Measurements from ENCODE around the gene LTBR. TPM values are rescaled to one million over a fixed set of nuclear protein-coding genes. Genes with fewer than 3 reads are reported as not detected.
"Not testable (repeated sequence)": the region's sequence is repeated elsewhere in the genome, so short reads cannot be mapped to it uniquely, and the experiment has no call there.

Gene LTBR
- polyA plus RNA-seq (2014; cell fraction: cytosol; rRNA removed), result 10.8 and 12.9 TPM in 2 replicates
- polyA plus RNA-seq (2014; cell fraction: nucleus; rRNA removed), result 10.8 and 14.2 TPM in 2 replicates

DNA sequence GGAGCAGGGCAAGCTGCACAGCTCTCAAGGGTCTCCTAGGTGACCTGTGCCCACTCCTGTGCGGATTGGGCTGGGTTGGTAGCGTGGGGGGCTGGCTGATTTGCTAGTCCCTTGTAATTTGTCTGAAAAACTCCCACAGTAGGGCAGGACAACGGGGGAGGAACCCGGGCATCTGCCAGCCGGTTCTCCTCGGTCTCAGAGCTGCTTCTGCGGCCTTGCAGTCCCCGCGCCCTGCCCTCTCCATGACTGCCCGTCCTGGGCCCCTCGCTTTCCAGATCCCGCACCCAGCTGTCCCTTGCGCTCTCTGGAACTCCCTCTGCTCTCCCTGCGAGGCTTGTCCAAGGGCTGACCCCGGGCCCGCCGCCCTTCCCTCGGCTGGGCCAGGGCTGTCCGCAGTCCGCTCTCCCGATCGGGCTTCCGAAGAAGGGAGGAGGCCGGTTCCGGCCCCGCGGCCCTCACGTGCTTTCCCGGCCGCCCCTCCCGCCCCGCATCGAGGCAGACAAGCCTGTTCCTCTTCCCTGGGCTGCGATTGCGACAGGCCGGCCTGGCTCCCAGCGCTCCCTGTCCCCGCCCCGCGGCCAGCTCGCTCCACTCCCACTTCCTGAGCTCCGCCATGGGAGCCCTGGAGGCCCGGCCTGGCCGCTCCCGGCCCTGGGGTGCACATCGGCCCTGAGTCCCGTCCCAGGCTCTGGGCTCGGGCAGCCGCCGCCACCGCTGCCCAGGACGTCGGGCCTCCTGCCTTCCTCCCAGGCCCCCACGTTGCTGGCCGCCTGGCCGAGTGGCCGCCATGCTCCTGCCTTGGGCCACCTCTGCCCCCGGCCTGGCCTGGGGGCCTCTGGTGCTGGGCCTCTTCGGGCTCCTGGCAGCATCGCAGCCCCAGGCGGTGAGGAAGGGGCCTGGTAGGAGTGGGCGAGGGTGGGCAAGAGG is at the start of gene LTBR:
Gene LTBR (plus strand): TSS at position 591 of the 927 bp plus-strand sequence. CDS start 197 bp downstream, at position 788.
- DNase-seq (ENCODE audit: low spot score), result peak; percentile 78

DNA sequence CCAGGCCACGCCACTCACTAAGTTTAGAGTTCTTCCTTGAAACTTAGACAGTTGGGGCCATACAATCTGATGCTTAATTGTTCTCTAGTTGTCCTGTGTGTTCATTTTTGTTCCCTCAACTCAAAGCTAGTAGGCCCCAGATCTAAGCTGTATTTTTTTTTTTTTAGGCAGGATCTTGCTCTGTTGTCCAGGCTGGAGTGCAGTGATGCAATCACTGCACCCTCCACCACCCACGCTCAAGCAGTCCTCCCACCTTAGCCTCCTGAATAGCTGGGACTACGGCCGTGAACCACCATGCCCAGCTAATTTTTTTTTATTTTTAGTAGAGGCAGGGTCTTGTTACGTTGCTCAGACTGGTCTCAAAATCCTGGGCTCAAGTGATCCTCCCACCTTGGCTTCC is 49.6 kb upstream of the LTBR start:
- DNase-seq (ENCODE audit: low spot score), result no peak

DNA sequence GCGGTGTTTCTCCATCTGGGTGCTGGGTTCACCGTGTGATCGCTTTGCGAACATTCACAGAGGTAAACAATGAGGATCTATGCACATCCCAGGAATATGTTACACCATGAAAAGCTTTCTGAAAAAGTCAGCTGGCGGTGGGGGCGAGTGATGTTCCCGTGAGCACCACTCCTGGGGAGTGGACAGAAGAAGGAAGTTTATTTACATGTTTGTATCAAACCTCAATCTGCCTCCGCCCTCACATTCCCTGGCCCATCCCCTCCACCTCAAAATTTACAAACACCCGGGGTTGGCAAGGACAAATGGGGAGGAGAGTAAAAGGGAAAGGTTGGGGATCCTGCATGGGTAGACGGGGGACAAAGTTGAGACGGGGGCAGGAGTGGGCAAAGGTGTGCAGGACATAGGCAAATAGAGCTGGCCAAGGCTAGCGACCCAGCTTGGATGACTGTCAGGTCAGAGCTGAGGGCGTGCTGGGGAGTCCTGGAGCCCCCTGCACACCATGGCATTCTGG is 49.0 kb upstream of the LTBR start:
- DNase-seq (ENCODE audit: low spot score), result no peak

DNA sequence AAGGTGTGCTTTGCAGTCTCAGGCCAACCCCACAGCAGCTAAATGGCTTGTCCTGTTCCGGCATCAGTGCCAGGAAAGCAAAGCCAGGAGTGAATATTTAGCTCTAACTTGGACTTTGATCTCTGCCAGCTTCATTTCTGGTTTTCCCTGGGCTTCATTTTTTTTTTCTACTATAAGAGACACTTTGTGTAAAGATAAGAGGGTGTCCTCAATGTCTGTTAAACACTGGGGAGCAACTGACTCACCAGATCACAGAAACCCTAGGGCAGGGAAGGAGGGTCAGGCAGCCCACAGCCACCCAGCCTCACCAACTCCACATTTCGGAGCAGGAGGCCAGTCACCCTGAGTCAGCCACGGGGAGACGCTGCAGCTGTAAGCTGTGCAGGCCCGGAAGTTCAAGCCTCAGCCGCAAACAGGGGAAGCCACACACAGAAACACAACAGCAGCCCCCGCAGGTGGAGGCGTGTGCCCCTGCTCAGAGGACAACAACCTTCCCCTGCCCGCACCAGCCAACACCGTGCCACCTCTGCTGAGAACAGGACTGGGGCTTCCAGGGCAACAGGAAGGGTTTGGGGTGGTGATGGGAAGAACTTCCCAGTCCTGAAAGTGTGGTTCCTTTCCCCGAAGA is 48.4 kb upstream of the LTBR start:
- DNase-seq (ENCODE audit: low spot score), result peak; percentile 72

DNA sequence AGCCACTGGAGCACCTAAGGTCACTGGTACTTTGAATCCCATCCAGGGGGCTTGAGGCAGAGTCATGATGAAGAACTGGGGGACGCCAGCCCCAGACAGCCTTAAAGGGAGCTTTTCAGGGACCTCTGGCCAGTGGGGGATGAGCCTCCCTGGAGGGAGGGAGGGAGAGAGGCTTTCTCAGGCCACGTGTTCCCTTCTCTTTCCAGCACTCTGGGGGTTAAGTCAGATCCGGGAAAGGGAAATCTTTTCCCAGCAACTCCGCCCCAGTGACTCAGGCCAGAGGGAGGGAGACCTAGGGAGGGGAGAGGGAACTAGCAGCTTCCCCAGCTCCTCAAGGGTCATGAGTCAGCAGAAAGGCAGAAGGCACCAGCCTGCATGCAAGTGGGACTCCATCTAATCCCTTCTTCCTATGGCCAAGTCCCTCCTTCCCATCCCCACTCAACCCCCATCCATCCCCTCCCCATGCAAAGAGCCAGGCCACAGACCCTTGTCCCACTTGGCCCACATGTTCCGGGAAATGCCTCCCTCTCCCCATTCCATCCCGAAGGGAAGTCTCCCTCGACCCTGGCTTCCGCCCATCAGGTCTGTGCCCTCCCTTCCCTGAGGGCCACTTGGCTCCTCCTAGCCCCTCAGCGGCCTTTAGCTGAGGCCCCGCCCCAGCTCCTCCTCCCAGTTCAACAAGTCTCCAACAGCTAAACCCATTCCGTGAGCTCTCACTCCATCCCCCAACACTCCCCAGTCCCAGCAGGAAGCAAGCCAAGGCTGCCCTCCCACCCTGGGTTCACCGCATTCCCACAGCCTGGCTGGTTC is 47.7 kb upstream of the LTBR start:
- peak; percentile 97 for DNase-seq (ENCODE audit: low spot score)

DNA sequence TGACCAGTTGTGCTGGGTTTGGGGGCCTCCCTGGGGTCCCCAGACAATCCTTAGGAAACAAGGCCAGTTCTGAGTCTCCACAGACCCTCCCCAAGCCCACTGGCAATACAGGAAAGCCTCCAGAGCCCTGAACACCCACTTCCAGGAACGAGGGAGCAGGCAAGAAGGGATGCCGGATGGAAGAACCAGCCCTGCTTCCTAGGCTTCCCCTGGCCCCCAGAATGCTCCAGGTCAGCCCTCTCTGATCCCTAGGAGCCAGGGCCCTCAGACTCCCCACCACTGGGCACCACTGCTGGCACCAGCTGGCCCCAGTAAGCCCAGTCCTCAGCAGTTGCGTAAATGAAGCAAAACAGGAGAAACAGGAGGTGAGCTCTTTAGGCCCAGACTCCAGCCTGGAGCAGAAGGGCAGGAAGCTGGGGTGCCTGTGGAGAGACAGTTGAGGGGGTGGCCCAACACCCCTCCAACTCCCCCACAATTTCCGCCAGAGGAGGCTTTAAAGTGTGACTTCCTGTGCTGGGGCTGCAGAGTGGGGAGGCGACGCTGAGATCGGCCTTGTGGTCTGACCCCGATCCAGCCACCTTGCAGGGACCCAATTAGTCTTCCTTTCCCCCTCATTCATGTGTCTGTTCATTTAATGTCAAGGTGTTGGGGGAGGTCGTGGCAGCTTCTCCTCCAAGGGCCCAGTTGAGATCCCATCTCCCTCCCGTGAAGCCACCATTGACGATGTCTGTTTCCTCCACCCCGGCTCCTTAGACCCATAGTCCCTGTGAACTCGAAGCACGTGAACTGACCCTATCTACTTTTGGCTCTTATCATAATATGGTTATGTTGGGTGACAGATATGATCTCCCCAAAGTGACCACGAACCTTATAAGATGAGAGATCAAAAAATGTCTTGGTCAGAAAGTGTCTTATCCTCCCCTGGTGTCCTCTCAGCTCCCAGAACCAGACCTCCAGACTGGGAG is 46.8 kb upstream of the LTBR start:
- DNase-seq (ENCODE audit: low spot score), result no peak

DNA sequence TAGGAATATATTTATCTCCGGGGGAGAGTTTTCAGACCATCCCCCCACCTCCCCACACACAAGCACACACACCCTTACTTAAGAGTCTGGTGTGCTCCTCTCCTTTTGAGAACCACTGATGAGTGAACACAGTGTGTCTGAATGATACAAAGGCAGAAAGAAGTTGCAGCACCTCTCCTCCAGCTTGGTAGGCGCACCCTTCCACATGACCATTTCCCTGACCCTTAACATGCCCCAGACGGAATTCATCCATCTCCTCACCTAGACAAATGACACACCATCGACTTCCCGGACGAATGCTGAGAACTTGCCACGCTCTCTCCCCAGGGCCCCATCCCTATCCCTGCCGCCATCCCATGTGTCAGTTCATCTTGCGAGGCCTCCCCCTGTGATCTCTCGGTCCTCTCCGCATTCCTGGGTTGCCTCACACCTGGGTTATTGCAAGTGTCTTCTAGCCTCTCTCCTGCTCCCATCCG is 46.0 kb upstream of the LTBR start:
- DNase-seq (ENCODE audit: low spot score), result no peak

DNA sequence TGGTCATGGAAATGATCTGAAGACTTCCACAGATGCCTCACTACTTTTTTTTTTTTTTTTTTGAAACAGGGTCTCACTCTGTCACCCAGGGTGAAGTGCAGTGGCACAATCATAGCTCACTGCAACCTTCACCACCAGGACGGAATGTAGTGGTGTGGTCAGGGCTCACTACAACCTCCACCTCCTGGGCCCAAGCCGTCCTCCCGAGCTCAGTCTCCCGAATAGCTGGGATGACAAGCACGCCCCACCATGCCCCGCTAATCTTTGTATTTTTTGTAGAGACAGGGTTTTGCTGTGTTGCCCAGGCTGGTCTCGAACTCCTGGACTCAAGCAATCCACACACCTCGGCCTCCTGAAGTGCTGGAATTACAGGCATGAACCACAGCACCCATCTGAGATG is 45.4 kb upstream of the LTBR start:
- not testable (repeated sequence) for DNase-seq (ENCODE audit: low spot score)

DNA sequence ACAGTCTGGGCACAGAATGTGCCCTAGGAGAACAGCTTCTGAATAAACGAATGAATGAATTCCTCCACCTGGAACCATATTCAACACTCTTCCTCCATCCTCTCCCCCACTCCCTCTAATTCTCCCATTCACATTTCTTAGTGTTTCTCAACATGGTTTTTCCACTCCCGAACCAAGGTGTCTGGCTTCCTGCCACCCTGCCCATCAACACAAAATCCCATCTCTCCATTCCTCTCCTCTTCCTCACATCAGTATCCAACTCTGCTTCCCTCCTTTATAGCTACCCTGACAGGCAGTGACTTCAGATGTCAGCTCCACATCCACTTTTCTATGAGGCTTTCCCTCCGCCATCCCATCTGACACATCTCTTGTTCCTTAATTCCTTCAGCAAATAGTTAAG is 45.0 kb upstream of the LTBR start:
- DNase-seq (ENCODE audit: low spot score), result no peak

DNA sequence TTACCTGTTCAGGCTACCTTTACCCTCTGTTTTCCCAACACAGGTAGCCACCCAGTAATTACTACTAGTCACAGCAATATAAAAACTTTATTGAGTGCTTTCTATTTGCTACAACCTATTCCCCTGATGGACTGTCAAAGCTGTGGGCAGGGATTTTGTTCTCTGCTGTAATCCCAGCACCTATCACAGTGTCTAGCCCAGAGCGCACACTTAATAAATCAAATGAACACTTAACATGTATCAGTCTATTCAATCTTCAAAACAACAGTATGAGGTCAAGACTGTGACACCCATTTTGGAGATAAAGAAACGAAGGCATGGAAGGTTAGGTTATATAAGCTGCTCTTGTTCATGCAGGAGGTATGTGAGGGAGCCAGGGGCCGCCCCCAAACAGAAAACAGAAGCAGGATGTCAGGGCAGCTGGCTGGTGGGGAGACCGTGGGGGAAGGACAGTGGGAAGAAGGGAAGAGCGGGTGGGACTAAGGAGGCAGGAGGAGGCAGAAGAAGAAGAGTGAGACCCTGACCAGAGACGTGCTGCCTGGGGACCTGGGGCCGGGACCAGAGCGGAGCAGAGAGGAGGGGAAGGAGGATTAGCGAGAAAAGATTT is 43.8 kb upstream of the LTBR start:
- no peak for DNase-seq (ENCODE audit: low spot score)

DNA sequence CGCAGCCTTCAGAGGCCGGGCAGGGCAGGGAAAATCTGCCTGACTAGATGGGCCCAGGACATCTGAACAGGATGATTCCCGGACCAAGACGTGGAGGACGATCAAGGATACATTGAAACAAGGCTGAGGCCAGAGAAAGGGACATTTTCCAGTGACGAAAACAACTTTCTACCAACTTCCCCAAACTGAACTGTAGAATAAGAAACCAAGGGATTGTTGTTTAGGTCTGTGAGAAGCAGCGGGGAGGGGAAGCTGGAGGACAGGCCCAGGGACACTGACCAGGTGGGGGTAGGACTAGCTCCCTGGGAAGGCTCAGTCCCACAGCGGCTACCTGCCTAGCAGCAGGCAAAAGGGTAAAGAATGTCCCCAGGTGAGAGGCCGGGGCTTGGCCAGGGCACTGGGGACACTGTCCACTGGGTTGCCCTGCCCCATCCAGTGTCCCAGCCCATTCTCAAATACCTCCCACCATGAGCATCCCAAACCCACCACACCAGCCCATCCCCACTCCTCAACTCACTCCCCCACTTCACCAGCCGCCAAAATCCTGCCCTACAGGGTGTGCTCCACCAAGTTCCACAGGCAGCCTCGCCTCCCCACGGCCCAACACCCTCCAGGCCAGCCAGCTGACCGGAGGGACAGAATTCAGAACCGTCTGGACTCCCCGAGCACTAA is 43.1 kb upstream of the LTBR start:
- no peak for DNase-seq (ENCODE audit: low spot score)

DNA sequence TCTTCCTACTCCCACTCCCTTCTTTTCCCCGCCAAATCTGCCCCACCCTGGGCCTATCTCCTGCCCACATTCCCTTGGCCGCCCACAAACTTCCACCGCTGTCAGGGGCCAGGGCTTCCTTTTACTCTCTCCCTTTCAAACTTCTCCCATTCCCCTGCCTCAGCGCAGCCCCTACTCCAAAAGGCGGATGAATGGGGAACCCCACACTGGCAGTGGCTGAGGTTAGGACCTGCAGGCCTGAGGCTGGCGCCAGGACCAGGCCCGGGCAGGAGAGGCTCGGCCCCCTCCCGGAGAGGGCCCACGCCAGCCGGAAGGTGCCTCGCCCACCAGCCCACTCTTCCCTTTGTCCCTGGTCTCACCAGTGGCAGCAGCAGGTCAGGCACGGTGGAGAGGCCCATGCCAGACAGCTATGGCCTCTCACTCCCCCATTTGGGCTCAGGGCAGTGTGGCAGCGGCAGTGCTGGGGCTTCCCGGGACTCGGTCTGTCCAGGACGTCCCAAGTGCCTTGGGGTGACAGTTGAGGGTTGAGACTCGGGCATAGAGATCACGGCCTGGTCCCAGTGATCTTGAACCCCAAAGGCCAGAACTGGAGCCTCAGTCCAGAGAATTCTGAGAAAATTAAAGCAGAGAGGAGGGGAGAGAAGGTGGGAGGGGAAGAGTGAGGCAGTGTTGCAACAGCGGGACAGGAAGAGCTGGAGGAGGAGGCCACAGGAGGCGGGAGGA is 42.4 kb upstream of the LTBR start, which contains the start of gene TNFRSF1A:
Gene TNFRSF1A (minus strand): TSS at position 660 of the 723 bp plus-strand sequence. CDS start 262 bp downstream, at position 398.
- peak; percentile 73 for DNase-seq (ENCODE audit: low spot score)

DNA sequence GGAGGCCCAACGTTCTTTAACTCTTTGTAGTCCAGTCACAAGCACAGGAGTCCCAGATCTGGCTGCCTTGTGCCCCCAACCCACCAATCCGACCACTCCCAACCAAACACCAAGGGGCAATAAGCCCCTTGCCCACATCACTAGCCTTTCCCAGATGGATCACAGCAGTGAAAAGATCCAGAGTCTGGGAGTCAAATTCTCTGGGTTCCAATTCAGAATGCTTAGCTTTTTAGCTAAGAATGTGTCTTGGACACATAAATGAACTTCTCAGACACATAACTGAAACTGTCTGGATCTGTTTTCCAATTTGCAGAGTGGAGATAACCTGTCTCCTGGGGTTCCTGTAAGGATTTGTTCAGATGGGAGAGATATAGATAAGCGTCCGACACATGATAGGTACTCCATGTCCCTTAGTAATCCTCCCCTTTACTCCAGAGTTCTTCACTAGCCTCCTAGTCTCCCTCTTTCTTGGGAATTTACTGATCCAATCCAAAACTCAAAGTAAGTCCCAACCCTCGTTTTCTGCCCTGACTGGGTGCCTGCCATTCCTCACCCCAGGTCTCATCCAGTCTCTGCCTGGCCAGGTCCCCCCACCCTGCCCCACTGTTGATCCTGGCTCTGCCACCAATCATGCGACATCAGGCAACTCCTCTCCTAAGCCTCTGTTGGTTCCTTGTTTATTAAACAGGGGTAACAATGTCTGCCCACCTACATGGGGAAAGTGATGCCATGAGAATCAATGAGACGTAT is 41.6 kb upstream of the LTBR start:
- no peak for DNase-seq (ENCODE audit: low spot score)

DNA sequence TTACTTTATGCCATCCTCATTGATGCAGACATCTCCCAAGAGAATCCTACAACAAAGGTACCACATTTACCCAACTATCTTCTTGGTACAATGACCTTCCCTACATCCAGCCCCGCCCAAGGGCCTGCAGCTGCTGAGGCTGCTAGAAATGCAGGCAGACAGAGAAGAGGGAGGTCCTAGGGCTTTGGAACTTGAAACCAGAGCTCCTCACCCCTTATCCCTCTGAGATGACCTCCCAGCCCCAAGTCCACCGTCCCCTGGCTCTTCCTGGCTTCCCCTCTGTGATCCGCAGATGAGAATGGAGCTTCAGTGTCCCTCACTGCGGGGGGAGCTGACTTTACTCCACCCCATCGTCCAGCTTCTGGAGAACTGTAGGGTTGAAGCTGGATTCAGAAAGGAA is 40.4 kb upstream of the LTBR start:
- no peak for DNase-seq (ENCODE audit: low spot score)

DNA sequence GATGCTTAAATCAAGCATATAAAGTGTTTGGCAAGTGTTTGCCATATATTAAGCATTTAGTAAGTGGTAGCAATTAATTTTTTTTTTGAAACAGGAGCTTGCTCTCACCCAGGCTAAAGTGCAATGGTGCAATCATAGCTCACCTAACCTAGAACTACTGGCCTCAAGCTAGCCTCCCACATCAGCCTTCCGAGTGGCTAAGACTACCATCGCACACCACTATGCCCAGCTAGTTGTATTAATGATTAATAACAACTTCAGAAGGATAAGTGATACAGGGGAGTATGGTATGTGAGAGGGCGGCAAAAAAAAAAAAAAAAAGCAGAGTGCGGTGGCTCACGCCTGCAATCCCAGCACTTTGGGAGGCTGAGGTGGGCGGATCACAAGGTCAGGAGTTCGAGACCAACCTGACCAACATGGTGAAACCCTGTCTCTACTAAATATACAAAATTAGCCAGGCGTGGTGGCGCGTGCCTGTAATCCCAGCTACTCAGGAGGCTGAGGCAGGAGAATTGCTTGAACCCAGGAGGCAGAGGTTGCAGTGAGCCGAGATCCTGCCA is 39.8 kb upstream of the LTBR start:
- DNase-seq (ENCODE audit: low spot score), result not testable (repeated sequence)

DNA sequence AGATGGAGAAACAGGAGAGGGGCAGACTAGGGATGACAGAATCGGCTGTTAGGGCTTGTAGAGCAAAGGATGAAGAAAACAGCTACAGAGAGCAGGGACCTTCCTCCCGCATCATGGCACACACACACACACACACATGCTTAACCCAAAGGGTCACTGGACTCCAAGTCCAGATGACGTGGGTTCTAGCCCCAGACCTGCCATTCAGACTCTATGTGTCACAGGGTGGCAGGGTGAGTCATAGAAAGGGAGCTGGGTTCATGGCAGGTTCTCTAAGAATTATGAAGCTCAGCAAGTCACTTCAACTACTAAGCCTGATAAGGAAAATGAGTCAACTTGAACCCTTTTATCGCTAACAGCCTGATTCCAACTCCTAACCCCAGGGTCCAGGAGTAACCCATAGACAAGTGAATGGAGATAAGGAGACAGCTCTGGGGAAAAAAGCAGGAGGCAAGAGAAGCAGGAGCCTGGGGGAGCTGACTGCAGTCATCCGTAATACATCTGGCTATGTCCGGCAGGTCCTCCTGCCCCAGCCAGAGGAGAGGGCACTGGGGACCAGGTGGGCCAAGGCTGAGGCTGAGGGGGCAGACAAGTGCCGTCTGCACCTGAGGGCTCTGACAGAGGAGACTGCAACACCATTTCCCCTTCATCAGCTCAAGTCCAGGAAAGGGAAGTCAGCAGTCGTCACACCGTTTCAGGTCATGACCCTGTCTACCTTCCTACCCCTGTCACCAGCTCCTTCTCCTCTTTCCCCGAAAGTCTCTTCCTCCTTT is 38.5 kb upstream of the LTBR start:
- DNase-seq (ENCODE audit: low spot score), result no peak

All from SK-N-DZ (cell line).